Measurements from ENCODE around the gene LSM14A. TPM values are rescaled to one million over a fixed set of nuclear protein-coding genes. Genes with fewer than 3 reads are reported as not detected.
"Not testable (repeated sequence)": the region's sequence is repeated elsewhere in the genome, so short reads cannot be mapped to it uniquely, and the experiment has no call there.

LSM14A gene
- total RNA-seq, 4 donors from 2014 or later = 94.4 to 172 (median 130) TPM

DNA sequence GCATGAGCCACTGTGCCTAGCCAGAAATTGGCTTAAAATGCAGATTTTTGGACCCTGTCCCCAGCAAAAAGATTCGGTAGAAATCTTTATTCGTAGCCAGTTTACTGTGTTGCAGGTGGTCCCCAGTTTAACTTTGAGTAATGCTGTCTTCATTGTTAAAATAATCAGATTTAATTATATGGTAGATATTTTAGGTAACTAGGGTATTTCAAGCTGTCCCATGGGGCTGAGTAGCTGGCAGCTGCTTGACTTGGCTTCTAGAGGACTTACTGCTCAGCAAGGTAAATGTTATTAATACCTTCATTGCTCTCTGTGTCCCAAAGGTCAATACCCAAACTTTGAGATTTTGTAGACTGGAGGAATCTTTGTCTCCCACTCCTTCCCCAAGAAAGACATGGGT, 21.1 kb downstream of the LSM14A start:
- H3K27ac ChIP-seq (replicated peaks in 1 of 4) = no peak overlapping the region
- no peak for TF ChIP-seq CTCF (IDR thresholded peaks at IDR 0.05)
- H3K27me3 ChIP-seq = no peaks in the 10 kb centered on the region
- 96% methylated on average over 2 of the region's 2 CpGs for WGBS
- H3K4me3 ChIP-seq = no peak overlapping the region
- H3K4me1 ChIP-seq = peaks cover 20 to 50% (median 41%) of the 10 kb centered on the region in 4 donors
- intact Hi-C loops (cut with DNase I) = no loop called here
- no peak for DNase-seq (ENCODE audit: extremely low spot score)
- H3K36me3 ChIP-seq = peaks cover 34 to 55% (median 40%) of the 10 kb centered on the region in 4 donors
- no peaks in the 10 kb centered on the region for H3K9me3 ChIP-seq

GRCh38 chr19:34193876-34194275, 21.6 kb downstream of the LSM14A start:
- DNase-seq (ENCODE audit: extremely low spot score) = no peak
- Histone ChIP-seq H3K4me1 (peaks cover 16 to 46% (median 37%) of the 10 kb centered on the region in 4 donors), H3K9me3 (no peaks in the 10 kb centered on the region), H3K27me3 (no peaks in the 10 kb centered on the region), H3K27ac (replicated peaks in 1 of 4) (no peak overlapping the region), H3K36me3 (peaks cover 38 to 60% (median 44%) of the 10 kb centered on the region in 4 donors), H3K4me3 (no peak overlapping the region)
- WGBS = 82% methylated on average over 4 of the region's 4 CpGs
- TF ChIP-seq EP300 (IDR thresholded peaks at IDR 0.05) (no peak), CTCF (IDR thresholded peaks at IDR 0.05) (no peak), POLR2A (IDR thresholded peaks at IDR 0.05; ENCODE audit: low read depth) (no peak), POLR2AphosphoS5 (IDR thresholded peaks at IDR 0.05) (no peak)
- intact Hi-C loops (cut with DNase I) = no loop called here

GRCh38 chr19:34201133-34201532, 28.8 kb downstream of the LSM14A start:
- WGBS = 95% methylated on average over 6 of the region's 6 CpGs
- H3K4me1 ChIP-seq = no peaks in the 10 kb centered on the region
- H3K9me3 ChIP-seq = no peaks in the 10 kb centered on the region
- intact Hi-C loops (cut with DNase I) = no loop called here
- H3K27ac ChIP-seq (replicated peaks in 1 of 4) = no peak overlapping the region
- no peak for TF ChIP-seq CTCF (IDR thresholded peaks at IDR 0.05)
- no peak for TF ChIP-seq POLR2AphosphoS5 (IDR thresholded peaks at IDR 0.05)
- no peak for TF ChIP-seq POLR2A (IDR thresholded peaks at IDR 0.05; ENCODE audit: low read depth)
- TF ChIP-seq EP300 (IDR thresholded peaks at IDR 0.05) = no peak
- no peak for DNase-seq (ENCODE audit: extremely low spot score)
- no peaks in the 10 kb centered on the region for H3K27me3 ChIP-seq
- no peak overlapping the region for H3K4me3 ChIP-seq
- peaks cover 30 to 80% (median 55%) of the 10 kb centered on the region in 4 donors for H3K36me3 ChIP-seq

DNA sequence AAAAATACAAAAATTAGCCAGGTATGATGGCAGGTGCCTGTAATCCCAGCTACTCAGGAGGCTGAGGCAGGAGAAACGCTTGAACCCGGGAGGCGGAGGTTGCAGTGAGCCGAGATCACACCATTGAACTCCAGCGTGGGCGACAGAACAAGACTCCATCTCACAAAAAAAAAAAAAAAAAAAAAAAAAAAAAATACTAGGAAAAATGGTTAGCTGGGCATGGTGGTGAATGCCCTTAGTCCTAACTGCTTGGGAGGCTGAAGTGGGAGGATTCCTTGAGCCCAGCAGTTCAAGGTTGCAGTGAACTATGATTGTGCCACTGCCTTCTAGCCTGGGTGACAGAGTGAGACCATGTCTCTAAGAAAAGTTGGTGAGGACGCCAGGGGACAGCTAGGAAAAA, 33.0 kb downstream of the LSM14A start:
- DNase-seq (ENCODE audit: extremely low spot score); H3K9me3 ChIP-seq; intact Hi-C loops (cut with DNase I); H3K4me3 ChIP-seq; H3K27ac ChIP-seq (replicated peaks in 1 of 4); H3K4me1 ChIP-seq; H3K27me3 ChIP-seq: not testable (repeated sequence)
- peaks cover 2 to 80% (median 50%) of the 10 kb centered on the region in 4 donors for H3K36me3 ChIP-seq
- WGBS = 95% methylated on average over 7 of the region's 7 CpGs

- H3K9me3 ChIP-seq = no peaks in the 10 kb centered on the region
- TF ChIP-seq EP300 (IDR thresholded peaks at IDR 0.05) = no peak
- H3K4me1 ChIP-seq = no peaks in the 10 kb centered on the region
- intact Hi-C loops (cut with DNase I) = no loop called here
- no peaks in the 10 kb centered on the region for H3K27me3 ChIP-seq
- peaks cover 5 to 85% (median 53%) of the 10 kb centered on the region in 4 donors for H3K36me3 ChIP-seq
- no peak overlapping the region for H3K27ac ChIP-seq (replicated peaks in 1 of 4)
- 100% methylated on average over 1 of the region's 1 CpG for WGBS
- no peak overlapping the region for H3K4me3 ChIP-seq
- no peak for DNase-seq (ENCODE audit: extremely low spot score)
These were observed 36.1 kb downstream of the LSM14A start for GRCh38 chr19:34208291-34208884.

DNA sequence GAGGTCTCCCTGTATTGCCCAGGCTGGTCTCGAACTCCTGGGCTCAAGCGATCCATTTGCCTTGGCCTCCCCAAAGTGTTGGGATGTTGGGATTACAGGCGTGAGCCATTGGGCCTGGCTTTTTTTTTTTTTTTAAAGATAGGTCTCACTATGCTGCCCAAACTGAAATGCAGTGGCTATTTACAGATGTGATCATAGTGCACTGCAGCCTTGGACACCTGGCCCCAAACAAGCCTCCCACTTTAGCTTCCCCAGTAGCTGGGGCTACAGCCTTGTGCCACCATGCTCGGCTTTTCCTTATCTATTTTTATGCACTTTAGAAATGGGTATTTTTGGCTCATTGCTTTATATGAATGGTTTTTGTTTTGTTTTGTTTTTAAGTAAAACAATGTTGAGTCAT, 37.4 kb downstream of the LSM14A start:
- H3K9me3 ChIP-seq = no peaks in the 10 kb centered on the region
- H3K4me3 ChIP-seq = no peak overlapping the region
- DNase-seq (ENCODE audit: extremely low spot score) = no peak
- H3K27ac ChIP-seq (replicated peaks in 1 of 4) = no peak overlapping the region
- H3K27me3 ChIP-seq = no peaks in the 10 kb centered on the region
- intact Hi-C loops (cut with DNase I) = no loop called here
- TF ChIP-seq POLR2A (IDR thresholded peaks at IDR 0.05; ENCODE audit: low read depth) = no peak
- no peak for TF ChIP-seq POLR2AphosphoS5 (IDR thresholded peaks at IDR 0.05)
- TF ChIP-seq CTCF (IDR thresholded peaks at IDR 0.05) = no peak
- no peak for TF ChIP-seq EP300 (IDR thresholded peaks at IDR 0.05)
- H3K36me3 ChIP-seq = peaks cover 5 to 90% (median 61%) of the 10 kb centered on the region in 4 donors
- WGBS = 96% methylated on average over 4 of the region's 4 CpGs
- no peaks in the 10 kb centered on the region for H3K4me1 ChIP-seq
